Endothelial cell of umbilical vein (primary cell): Measurements from ENCODE around the gene NFKB1. TPM values are rescaled to one million over a fixed set of nuclear protein-coding genes. Genes with fewer than 3 reads are reported as not detected.

Source experiments
- BruUV-seq: library from RNA; stranded (reverse); fragments of 400-500 nt; replicated peaks from 2 replicates; lab custom pipeline; 2021; lab: Mats Ljungman, UMichigan
- CTCF ChIA-PET: fragments of 300-600, 350-600 bp; sonication (Branson Sonifier 250); formaldehyde crosslinking; loops from one replicate; lab custom pipeline; 2021; ENCODE audit warnings: antibody characterized with exemption, inconsistent platforms; lab: Charles Lee
- POLR2A ChIA-PET: fragments of 300-600, 350-600 bp; sonication (Branson Sonifier 250); formaldehyde crosslinking; loops from one replicate; lab custom pipeline; 2021; ENCODE audit warnings: antibody characterized with exemption, inconsistent platforms; lab: Charles Lee
- DNase-seq: peaks from one replicate; pipeline ENCODE4 v3.0.0-alpha.2; 2011; ENCODE audit warnings: low read depth, low spot score
- FAIRE-seq: peaks from 2 replicates; lab custom pipeline; 2011; peaks lifted over from hg19 to GRCh38; lab: Jason Lieb, UNC
- H2AFZ ChIP-seq: 2 replicates; pipeline ENCODE4 v1.6.0; 2012; ENCODE audit warnings: low read depth, low read length, control low read depth, inconsistent platforms
- H3K27ac ChIP-seq: 2 replicates; pipeline ENCODE4 v1.5.1; 2011; ENCODE audit warnings: low read depth, mild to moderate bottlenecking, control low read depth, low read length, moderate library complexity; ENCODE audit not compliant: insufficient read depth
- H3K27me3 ChIP-seq, 2 experiments: 2 replicates each; pipeline versions ENCODE4 v1.6.0 to v1.6.1; 2011; ENCODE audit warnings: low read length in 2 of 2, mixed read lengths in 1 of 2; ENCODE audit not compliant: control insufficient read depth in 2 of 2, insufficient read depth in 2 of 2
- H3K36me3 ChIP-seq, 2 experiments: 2 replicates in 1 of 2; 3 replicates in 1 of 2; pipeline ENCODE4 v1.5.1; 2011; ENCODE audit warnings: low read length in 2 of 2, mild to moderate bottlenecking in 1 of 2, moderate library complexity in 1 of 2; ENCODE audit not compliant: control insufficient read depth in 2 of 2, insufficient read depth in 2 of 2; ENCODE audit errors: extremely low read depth in 1 of 2
- H3K4me1 ChIP-seq: 3 replicates; pipeline ENCODE4 v1.5.1; 2011; ENCODE audit warnings: mild to moderate bottlenecking, low read length; ENCODE audit not compliant: control insufficient read depth, insufficient read depth; ENCODE audit errors: extremely low read depth
- H3K4me2 ChIP-seq: 2 replicates; pipeline ENCODE4 v1.6.1; 2011; ENCODE audit warnings: low read length, control low read depth, mixed read lengths; ENCODE audit not compliant: insufficient read depth
- H3K4me3 ChIP-seq, 3 experiments: fragments of 200-600 bp in 1 of 3; sonication (generic), shearing (Covaris generic) in 1 of 3; replicated peaks in 1 of 3; 2 replicates each; pipeline ENCODE4 v1.5.1; 2011 to 2016; ENCODE audit warnings: control low read depth in 3 of 3, low read length in 3 of 3, mild to moderate bottlenecking in 2 of 3, inconsistent platforms in 1 of 3, low read depth in 1 of 3, moderate library complexity in 1 of 3; ENCODE audit not compliant: insufficient read depth in 1 of 3
- H3K79me2 ChIP-seq: 2 replicates; pipeline ENCODE4 v1.6.0; 2012; ENCODE audit warnings: low read length, inconsistent platforms; ENCODE audit not compliant: control insufficient read depth, insufficient read depth
- H3K9ac ChIP-seq: replicated peaks from 2 replicates; pipeline ENCODE3; 2011; ENCODE audit warnings: low read length, control low read depth; ENCODE audit not compliant: insufficient read depth; ENCODE audit errors: extremely low read depth
- H3K9me1 ChIP-seq: replicated peaks from 3 replicates; pipeline ENCODE4 v1.6.0; 2011; ENCODE audit warnings: mild to moderate bottlenecking, low read length; ENCODE audit not compliant: control insufficient read depth, insufficient read depth; ENCODE audit errors: extremely low read depth
- H3K9me3 ChIP-seq: replicated peaks from 2 replicates; pipeline ENCODE4 v1.5.1; 2012; ENCODE audit warnings: low read length, inconsistent platforms; ENCODE audit not compliant: control insufficient read depth, insufficient read depth
- H4K20me1 ChIP-seq: replicated peaks from 2 replicates; pipeline ENCODE3; 2011; ENCODE audit warnings: mild to moderate bottlenecking, low read length; ENCODE audit not compliant: control insufficient read depth, insufficient read depth; ENCODE audit errors: extremely low read depth
- EZH2 ChIP-seq: IDR thresholded peaks from 2 replicates; pipeline ENCODE4 v1.6.1; 2012; ENCODE audit warnings: borderline replicate concordance, low read depth, mild to moderate bottlenecking, moderate library complexity, low read length, inconsistent platforms; ENCODE audit not compliant: severe bottlenecking
- FOS ChIP-seq: IDR thresholded peaks from 2 replicates; pipeline ENCODE4 v1.6.1; 2011; ENCODE audit warnings: mild to moderate bottlenecking, low read length, moderate library complexity, borderline replicate concordance; ENCODE audit not compliant: insufficient read depth
- GATA2 ChIP-seq: IDR thresholded peaks from 2 replicates; pipeline ENCODE4 v1.7.0; 2011; ENCODE audit warnings: low read depth, mild to moderate bottlenecking, moderate library complexity, mixed read lengths, low read length; ENCODE audit not compliant: insufficient read length, insufficient read depth
- JUN ChIP-seq: IDR thresholded peaks from 2 replicates; pipeline ENCODE4 v1.6.1; 2011; ENCODE audit warnings: borderline replicate concordance, low read depth; ENCODE audit not compliant: insufficient read length, insufficient read depth
- MYC ChIP-seq: IDR thresholded peaks from one replicate; pipeline ENCODE4 v1.6.1; 2011; ENCODE audit warnings: mild to moderate bottlenecking, low read depth, low read length
- POLR2A ChIP-seq: IDR thresholded peaks from 2 replicates; pipeline ENCODE4 v1.6.1; 2012; ENCODE audit warnings: low read depth, mild to moderate bottlenecking, control low read depth, low read length
- POLR2AphosphoS5 ChIP-seq: IDR thresholded peaks from 2 replicates; pipeline ENCODE4 v1.6.1; 2012; ENCODE audit warnings: low read depth, mild to moderate bottlenecking, control low read depth, low read length, moderate library complexity; ENCODE audit not compliant: insufficient read depth
- dilution Hi-C: fragments of 300-500 bp; cut with MboI; formaldehyde crosslinking; loops from one replicate; pipeline ENCODE4 v1.15.0; 2019; ENCODE audit warnings: low sequenced_read_pairs; ENCODE audit not compliant: extremely low pct_ligation_motif_present
- intact Hi-C: fragments of 100-400 bp; cut with micrococcal nuclease; formaldehyde crosslinking; loops from one replicate; pipeline ENCODE4 v1.10.0; 2022
- polyA plus RNA-seq, 4 experiments: library from polyadenylated mRNA; depleted of rRNA in 3 of 4; stranded (reverse) in 3 of 4; unstranded in 1 of 4; fragments of >200 nt; gene quantifications; 2 replicates each; pipeline versions ENCODE4 v1.2.1 to v1.2.3, GENCODE V29; 2011 to 2012; ENCODE audit warnings: missing spikeins in 1 of 4
- total RNA-seq: library from RNA; stranded (reverse); gene quantifications from 2 replicates; pipeline ENCODE4 v1.2.3, GENCODE V29; 2021
- TF ChIP-seq, protein P1 (sequence below): IDR thresholded peaks from 2 replicates; pipeline ENCODE4 v1.6.1; 2011; ENCODE audit not compliant: insufficient read depth, insufficient read length
- TF ChIP-seq, protein P2 (sequence below), 2 donors: IDR thresholded peaks; 1 replicate in 1 of 2; 2 replicates in 1 of 2; pipeline ENCODE4 v1.5.1; 2011; ENCODE audit warnings: low read length in 2 of 2, mild to moderate bottlenecking in 2 of 2, moderate library complexity in 2 of 2, control low read depth in 1 of 2, inconsistent platforms in 1 of 2, low read depth in 1 of 2; ENCODE audit not compliant: insufficient read depth in 1 of 2; ENCODE audit errors: extremely low read depth in 1 of 2

Gene NFKB1
- total and polyA plus RNA-seq, 2 donors (not counting 3 experiments of a cell fraction or from before 2014, with no cell fraction given): 21.3 to 41.4 TPM

DNA sequence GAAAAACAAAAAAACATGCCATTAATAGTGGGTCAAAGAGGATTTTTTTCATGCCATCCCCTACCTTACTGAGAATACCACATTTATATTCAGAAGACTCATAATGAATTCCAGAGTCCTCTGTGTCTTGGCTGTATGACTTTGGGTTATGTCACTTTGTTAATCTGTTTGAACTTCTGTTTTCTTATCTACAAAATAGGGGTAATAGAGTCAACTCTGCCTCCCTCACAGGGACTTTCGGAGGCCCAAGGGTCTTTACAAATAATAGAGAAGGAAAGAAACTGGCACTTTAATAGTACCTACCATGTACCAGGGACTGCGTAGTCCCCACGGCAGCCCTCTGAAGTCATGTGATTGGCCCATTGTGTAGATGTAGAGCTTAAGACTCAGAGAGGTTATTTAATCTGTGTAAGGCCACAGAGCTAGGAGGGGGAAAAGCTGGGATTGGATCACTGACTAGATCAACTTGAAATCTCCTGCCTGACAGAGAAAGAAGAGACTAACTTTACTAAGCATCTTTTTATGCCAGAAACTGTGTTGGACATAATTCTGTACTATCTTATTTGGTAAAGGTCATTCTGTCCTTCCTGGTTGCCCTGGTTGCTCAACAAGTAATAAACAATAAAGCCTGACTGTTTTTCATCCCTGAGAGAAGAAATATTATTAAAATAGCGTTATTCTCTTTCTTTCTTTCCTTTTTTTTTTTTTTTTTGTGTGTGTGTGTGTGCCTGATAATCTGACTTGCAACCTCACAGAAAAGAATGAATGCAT is 59.6 kb downstream of the NFKB1 start:
- dilution Hi-C loops: no loop called here
- Histone ChIP-seq H3K27ac (no peak overlapping the region), H3K4me2 (no peak overlapping the region), H2AFZ (no peak overlapping the region), H3K9me1 (no peaks in the 10 kb centered on the region), H3K9me3 (no peaks in the 10 kb centered on the region), H3K4me1 (no peaks in the 10 kb centered on the region), H3K27me3 (no peaks in the 10 kb centered on the region), H3K9ac (no peak overlapping the region), H3K36me3 (peaks cover 0 to 2% of the 10 kb centered on the region in 2 experiments), H3K4me3 (no peak overlapping the region), H4K20me1 (no peaks in the 10 kb centered on the region), H3K79me2 (peaks cover 5% of the 10 kb centered on the region)
- ChIA-PET POLR2A (no interaction called here), CTCF (no interaction called here)
- TF ChIP-seq POLR2AphosphoS5 (no peak), EZH2 (no peak), GATA2 (no peak), FOS (no peak), POLR2A (no peak), JUN (no peak), MYC (no peak)
- TF ChIP-seq, protein P1, sequence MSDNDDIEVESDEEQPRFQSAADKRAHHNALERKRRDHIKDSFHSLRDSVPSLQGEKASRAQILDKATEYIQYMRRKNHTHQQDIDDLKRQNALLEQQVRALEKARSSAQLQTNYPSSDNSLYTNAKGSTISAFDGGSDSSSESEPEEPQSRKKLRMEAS: no peak
- TF ChIP-seq, protein P2, sequence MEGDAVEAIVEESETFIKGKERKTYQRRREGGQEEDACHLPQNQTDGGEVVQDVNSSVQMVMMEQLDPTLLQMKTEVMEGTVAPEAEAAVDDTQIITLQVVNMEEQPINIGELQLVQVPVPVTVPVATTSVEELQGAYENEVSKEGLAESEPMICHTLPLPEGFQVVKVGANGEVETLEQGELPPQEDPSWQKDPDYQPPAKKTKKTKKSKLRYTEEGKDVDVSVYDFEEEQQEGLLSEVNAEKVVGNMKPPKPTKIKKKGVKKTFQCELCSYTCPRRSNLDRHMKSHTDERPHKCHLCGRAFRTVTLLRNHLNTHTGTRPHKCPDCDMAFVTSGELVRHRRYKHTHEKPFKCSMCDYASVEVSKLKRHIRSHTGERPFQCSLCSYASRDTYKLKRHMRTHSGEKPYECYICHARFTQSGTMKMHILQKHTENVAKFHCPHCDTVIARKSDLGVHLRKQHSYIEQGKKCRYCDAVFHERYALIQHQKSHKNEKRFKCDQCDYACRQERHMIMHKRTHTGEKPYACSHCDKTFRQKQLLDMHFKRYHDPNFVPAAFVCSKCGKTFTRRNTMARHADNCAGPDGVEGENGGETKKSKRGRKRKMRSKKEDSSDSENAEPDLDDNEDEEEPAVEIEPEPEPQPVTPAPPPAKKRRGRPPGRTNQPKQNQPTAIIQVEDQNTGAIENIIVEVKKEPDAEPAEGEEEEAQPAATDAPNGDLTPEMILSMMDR (IDR thresholded peaks at IDR 0.05; ENCODE audit: extremely low read depth in 1 of 2, insufficient read depth in 1 of 2, low read depth in 1 of 2, low read length in 2 of 2): no peak
- FAIRE-seq (no peak), DNase-seq (no peak)
- intact Hi-C loops: no loop called here
- no TSS peak for BruUV-seq
